HG02970 (cell line): Measurements from ENCODE around the gene DGCR8.
A peak's percentile ranks its signal among the peaks of the same experiment; 100 is the strongest.
"Not testable (repeated sequence)": the region's sequence is repeated elsewhere in the genome, so short reads cannot be mapped to it uniquely, and the experiment has no call there.

ENCODE experiments used
- ATAC-seq: cut with Tn5 transposase; IDR thresholded peaks from one replicate; pipeline ENCODE4 v1.9.1; 2021; ENCODE audit warnings: mild to moderate bottlenecking, moderate library complexity, moderate number of reproducible peaks; ENCODE audit not compliant: unreplicated experiment, low FRiP score

The DGCR8 gene

DNA sequence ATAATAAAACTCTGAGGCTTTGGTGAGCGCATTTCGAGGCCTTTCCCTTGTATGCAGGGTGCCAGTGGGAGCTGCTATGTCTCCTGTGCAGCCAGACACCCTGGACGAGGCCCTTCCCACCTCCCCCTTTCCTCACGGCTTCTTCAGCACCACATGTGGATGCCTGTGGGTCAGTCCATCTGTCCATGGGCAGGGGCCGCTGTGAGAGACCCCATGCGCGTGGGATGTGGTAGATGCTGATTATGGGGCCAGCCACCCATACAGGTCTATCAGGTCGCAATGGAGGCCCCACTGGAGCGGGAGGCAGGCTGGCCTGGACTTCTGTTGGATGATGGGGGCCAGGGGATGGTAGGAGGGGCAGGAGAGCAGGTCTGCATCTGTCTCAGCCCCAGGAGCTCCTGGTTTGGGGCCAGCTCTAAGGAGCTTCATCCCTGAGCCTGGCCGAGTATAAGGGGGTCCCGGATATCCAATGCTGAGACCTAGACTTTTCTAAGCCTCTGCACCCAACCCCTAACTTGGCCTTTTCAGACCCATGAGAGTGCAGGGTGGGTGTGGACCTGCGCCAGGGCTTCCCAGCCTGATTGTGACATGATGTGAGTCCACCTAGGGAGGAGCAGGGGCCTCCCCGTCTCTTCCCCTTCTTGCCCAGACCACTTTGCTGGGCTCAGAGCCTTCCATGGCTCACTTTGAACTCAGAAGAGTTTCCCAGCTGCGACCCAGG is 14.0 kb upstream of the DGCR8 start:
- ATAC-seq = no peak

DNA sequence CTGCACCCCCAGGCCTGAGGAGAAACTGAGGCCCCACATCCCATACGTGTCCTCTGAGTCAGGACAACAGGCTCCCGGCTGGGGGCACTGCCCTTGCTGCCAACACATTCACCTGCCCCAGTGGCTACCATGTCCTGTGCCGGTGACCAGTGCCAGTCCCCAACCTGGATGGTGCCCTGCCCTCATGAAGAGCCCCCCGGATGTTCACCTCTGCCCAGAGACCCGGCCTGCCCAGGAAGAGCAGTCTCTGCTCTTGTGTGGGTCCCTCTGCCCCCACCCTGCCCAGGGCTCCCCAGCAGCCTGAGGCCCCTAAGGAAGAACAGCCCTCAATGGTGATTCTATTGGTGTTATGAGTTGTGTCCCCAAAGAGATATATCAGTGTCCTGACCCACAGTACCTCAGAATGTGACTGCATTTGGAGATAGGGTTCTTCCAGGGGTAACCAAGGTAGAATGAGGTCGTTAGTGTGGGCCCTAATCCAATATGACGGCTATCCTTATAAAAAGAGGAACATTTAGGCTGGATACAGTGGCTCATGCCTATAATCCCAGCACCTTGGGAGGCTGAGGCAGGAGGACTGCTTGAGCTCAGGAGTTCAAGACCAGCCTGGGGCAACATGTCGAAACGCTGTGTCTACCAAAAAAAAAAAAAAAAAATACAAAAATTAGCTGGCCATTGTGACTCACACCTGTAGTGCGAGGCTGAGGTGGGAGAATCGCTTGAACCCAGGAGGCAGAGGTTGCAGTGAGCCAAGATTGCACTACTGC is 13.2 kb upstream of the DGCR8 start:
- no peak for ATAC-seq

DNA sequence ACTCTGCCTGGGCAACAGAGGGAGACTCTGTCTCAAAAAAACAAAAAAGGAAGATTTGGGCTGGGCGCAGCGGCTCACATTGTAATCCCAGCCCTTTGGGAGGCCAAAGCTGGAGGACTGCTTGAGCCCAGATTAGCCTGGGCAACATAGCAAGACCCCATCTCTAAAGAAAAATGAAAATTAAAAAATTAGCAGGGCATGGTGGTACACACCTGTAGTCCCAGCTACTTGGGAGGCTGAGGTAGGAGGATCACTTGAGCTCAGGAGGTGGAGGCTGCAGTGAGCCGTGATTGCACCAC is 12.7 kb upstream of the DGCR8 start:
- not testable (repeated sequence) for ATAC-seq

DNA sequence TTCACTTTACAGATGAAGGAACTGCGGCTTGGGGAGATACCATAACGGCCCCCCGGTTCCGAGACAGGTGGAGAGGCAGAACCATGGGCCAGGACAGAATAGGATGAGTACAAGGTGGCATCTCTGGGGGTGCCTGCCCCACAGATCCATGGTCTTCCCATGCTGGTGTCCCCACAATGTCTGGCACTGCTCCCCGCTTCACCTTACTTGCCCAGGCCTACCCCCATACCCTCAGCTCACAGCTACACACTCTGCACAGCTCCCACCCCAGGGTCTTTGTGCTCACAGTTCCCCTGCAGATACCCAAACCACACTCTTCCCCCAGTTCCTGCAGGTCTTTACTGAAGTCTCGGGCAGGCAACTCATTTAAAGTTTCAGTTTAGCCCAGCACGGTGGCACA is 11.4 kb upstream of the DGCR8 start:
- ATAC-seq = no peak

DNA sequence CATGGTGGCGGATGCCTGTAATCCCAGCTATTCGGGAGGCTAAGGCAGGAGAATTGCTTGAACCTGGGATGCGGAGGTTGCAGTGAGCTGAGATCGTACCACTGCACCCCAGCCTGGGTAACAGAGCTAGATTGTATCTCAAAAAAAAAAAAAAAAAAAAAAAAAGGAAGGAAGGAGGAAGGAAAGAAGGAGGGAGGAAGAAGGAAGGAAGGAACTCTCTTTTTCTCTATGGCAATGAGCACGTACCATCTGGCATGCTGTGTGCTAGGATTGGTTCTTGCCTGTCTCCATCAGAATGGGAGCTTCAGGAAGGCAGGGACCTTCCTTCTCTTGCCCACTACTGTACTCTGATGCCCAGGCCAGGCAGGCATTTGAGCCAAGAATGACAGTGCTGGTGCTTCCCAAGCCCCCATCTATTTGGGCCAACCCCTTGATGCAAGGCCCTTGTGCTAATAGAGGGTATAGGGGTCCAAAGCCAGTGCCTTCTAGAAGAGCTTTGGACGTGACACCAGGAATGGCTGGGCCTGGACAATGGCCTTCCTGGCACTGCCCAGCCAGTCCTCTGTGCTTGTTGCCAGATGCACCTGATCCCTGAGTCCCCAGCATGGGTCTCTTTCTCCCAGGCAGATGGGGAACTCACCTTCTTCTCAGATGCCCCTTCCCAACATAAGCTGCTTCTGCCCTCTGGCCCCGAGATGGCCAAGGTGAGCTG is 10.6 kb upstream of the DGCR8 start:
- no peak for ATAC-seq

DNA sequence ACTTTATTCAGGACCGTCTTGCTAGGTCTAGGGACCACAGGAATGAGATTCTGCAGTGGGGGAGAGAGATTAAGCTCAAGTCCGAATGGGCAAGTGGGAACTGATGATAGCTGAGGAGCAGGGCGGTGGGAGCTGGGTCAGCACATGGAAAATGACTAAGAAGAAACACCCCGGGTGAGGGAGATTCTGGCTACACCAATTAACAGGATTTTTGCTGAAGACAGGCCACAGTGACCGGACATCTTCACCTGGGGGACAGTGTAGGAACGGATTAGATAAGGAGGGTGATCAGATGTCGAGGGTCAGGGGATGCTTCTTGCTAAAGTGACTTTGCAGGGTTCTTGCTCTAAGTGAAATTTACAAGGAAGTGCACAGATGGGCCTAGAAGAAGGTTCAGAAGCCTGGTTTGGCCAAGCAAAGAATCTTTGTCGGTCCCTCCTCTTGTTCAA is 8.5 kb upstream of the DGCR8 start:
- no peak for ATAC-seq

DNA sequence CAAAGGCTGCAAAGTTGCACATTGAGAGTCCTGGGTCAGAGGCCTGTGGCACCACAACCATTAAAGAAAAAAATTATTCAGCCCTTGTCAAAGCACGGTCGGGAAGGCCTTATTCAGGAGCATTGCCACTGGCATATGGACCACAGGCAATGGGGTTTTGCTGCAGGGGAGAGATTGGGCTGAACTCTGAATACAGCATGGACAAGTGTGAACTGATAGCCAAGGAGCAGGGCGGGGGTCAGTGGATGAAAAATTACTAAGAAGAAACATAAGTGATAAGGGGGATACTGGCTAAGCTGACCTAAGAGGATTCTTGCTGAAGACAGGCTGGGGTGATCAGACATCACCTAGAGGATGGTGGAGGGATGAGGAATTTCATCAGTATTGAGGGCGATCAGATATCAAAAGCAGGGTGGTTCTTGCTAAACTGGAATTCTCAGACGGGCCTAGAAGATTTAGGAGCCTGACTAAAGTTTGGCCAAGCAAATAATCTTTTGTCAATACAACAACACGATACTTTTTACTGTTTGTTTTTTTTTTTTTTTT is 3.3 kb upstream of the DGCR8 start:
- ATAC-seq = no peak

DNA sequence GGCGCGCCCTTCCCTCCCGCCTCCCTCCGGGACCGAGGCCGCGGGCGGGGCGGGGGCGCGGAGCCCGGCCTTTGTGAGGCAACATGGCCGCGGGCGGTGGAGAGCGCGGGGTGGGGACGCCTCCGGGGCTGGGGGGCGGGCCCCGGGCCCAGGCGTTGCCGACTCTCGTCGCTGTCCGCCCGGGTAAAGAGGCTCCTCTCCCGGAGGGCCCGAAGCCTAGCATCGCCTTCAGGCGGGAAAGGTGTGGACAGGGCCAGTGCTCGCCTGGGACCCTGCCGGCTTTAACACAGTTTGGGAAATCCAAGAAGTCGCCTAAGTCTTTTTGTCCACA is 369 bp downstream of the DGCR8 start:
- ATAC-seq = peak; percentile 54

DNA sequence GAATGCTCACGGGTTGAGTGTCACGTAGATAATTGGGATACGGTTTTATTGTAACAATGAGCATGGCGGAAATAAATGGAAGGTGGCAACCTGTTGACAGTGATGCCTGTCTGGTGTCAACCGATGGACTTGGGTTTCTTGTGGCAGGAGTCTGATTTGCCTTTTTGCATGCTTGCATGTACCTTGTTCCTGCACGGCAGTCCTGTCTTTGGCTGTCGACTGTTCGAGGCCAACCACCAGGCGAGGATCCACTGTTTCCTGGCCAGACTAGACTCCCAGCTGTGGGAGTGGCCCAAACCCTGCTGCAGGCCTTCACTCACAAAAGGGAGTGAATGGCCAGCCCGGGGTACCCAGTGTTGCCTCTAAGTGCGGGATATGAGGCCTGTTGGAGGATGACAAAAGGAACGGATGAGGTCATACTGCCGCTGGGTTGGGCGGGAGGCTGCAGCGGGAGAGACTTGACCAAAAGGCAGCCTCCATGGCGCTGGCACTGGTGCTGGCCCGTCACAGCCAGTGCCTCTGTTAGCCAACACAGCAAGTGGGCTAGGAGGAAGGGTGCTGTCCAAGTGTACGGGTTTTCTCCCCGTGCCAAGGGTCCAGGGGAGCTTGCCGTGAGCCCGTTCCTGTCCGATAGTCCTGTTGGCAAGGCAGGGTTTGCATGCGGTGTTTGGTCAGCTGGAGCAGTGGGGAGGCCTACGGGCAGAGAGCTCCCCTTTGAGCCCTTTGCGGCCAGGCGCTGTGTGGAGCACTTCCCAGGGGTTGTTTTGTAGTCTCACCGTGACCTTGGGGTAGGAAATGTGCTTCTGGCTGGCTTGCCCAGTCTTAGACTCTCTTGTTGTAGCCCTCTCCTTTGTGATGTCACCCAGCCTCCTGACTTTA is 974 bp downstream of the DGCR8 start:
- no peak for ATAC-seq

DNA sequence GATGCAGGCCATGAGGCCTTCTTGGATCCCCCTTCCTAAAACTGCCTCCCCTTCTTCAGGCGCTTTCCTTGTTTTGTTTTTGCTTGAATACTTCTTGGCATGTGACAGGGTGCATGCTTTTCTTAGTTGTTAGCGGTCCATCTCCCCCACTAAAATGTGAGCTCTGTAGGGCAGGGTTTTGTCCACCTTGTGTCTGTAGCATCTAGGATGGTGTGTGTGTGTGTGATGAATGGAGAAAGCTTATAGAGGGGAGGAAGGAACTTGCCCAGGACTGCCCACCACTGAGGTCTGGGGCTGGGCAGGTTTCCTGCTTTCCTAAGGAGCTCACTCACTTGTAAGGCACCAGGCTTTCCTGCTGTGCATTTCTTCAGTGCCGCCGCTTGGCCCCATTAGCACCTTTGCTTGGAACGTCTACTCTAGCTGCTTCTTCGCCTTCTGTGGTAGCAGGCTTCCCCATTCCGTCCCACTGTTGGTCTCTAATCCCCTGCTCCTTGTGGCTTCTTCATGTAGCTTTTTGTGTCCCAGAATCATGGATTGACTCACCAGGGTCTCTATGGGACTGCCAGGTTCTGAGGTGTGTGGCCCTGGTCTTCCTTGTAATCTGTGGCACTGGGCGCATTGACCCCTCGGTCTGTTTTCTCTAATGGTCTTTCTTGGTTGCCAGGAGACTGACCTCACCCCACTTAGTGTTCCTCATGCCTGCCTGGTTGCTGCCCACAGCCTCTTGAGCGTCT is 3.3 kb downstream of the DGCR8 start:
- ATAC-seq = no peak

DNA sequence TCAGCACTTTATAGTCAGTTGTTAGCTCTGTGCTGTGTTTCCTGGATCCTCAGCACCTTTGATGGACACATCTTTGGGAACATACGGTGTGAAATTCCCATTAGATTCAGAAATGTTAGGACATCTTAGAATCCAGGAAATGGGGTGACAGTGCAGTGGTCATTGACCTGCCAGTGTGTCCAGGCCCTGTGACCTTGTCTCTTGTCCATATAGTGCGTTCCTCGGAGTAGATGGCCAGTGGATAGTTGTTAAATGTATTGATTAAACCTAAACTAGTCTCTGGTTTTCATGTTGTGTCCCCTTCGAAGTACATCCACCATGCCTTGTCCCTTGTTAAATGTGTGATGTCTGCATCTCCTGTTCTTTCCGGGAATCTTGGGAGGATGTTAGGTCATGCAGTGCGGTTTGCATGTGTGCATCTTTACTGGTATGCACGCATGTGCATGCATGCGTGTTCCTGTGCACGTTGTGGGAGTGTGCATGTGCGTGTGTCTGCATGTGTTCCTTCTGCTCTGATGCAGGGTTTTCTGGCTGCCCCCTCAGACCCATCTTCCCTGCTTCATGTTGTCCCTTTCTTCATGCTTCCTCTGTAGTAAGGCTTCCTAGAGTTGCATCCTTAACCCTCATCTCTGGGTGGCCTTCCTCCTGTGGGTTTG is 4.0 kb downstream of the DGCR8 start:
- ATAC-seq = no peak

DNA sequence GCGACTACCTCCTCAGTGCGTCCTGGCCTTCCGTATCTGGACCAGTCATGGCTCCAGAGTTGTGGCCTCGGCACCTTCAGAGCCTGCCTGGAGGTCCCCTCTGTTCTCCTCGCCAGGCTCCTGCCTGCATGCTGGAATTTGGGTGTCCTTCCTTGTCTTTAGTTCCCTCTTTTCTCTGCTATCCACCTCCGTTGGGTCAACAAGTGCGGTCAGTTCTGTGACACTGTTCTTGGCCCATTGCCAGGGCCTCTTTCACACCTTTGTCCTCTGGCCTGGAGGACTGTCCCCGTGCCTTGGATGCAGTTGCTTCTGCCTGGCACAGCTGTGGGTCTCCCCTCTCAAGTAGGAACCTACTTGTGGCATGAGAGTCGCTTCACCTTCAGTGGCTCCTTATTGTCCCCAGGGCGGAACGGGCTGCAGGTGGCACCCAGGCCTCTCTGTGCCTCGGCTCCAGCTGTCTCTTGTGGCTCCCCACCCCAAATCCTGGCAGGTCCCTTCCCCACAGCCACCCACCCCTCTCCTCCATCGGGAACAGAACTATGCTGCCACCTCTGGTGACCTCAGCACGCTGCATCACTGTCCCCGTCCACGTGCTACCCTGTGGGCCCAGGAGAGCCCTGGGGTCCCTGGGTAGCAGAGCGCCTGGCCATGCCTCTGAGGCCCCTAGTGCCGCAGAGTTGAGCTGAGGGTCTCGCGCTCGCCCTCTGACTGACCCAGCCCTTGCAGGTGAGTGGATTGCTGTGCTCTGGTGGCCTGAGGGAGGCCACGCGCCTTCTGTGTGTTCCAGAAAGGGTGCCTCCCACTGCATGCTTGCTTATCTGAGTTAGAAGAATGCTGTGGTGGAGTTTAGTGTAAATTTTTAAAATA is 4.7 kb downstream of the DGCR8 start:
- ATAC-seq = no peak

DNA sequence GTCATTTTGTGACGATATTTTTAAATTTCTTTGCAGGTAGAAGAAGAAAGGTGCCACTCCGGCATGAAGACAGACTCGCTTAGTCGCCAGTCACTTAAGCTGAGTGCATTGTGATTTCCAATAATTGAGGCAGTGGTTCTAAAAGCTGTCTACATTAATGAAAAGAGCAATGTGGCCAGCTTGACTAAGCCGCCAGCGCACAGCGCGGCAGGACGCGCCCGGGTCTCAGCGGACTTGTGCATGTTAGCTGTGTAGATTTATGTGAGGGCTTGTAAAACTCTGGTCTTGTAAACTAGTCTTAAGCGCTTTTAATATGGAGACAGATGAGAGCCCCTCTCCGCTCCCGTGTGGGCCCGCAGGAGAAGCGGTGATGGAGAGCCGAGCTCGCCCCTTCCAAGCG is 5.6 kb downstream of the DGCR8 start:
- ATAC-seq = no peak

DNA sequence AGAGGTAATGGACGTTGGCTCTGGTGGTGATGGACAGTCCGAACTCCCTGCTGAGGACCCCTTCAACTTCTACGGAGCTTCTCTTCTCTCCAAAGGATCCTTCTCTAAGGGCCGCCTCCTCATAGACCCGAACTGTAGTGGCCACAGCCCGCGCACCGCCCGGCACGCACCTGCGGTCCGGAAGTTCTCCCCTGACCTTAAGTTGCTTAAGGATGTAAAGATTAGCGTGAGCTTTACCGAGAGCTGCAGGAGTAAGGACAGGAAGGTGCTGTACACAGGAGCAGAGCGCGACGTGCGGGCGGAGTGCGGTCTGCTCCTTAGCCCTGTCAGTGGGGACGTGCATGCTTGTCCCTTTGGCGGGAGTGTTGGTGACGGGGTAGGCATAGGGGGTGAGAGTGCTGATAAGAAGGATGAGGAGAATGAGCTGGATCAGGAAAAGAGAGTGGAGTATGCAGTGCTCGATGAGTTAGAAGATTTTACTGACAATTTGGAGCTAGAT is 6.1 kb downstream of the DGCR8 start:
- ATAC-seq = no peak

DNA sequence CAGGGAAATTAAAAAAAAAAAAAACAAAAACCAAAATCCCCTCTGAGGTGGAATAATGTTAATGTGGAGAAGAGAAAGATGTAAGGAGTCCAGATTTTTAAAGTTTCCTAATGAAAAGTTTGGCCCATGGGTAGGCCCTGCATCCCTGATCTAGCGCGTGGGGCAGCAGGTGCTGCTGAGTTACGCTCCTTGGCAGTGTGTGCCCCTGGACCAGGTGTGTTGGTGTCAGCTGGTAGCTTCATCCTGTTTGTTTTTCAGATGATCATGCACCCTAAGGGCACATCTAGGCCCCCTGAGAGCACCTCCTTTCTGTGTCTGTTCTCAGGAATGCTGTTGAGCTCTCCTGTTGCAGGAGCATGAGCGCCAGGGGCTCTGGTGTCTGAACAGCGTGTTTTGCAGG is 6.7 kb downstream of the DGCR8 start:
- ATAC-seq = no peak

DNA sequence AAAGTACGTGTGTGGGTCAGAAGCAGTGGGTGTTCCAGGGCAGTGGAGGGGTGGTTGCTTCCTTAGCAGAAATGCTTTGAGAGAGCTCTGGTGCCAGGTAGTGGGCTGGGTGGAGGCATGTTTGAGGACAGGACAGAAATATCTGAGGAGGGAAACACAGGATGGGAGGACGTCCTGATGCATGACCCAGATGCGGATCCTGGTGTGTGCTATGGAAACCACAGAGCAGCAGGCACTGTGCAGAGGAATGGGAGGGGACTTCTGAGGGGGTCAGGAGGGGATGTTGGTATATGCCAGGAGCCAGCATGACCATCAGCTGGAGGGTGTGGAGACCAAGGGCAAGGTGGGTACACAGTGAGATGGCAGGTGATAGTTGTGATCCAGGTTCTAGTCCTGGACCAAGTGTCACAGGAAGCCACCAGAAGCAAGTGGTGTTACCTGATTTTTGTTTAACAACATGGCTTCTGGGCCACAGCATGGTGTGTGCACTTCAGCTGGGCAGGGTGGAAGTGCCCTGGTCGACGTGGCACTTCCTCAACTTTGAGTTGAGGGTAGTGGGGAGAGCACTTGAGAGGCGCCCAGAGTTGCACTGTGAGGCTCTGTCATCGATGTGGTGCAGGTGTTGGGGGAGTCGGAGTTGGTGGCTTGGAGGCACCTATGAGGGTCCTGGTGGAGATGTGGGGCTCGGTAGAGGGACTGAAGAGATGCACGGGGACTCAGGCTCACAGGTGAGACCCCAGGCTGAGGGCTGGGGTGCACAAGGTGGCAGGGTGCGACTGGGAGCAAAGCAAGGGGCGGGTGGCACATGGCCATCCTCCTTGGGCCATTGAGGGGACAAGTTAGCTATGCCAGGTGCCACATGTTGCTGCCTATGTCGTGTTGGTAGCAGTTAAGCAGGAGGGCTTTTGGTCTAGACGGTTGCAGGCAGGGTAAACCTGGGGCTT is 7.5 kb downstream of the DGCR8 start:
- no peak for ATAC-seq

DNA sequence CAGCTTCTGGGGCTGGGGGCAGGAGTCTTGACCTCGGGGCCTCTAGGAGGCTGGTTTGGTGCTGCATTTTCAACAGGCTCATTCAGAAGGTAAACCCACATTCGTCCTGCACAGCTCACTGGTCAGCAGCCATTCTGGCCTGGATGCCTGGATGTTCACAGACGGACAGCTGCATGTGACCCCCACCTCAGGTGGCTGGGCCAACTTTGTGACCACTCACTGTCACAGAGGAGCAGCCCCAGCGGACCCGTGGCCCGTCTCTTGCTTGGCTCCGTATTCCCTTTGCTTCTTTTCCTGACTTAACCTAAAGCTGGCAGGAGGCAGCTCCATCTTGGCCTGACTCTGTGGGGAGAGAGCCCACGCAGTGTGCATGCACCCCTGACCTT is 8.2 kb downstream of the DGCR8 start:
- ATAC-seq = no peak
